ENCODE results near the gene STAG3. TPM values are rescaled to one million over a fixed set of nuclear protein-coding genes. Genes with fewer than 3 reads are reported as not detected.
"Not testable (repeated sequence)": the region's sequence is repeated elsewhere in the genome, so short reads cannot be mapped to it uniquely, and the experiment has no call there.

Gene STAG3
- total and polyA plus RNA-seq, 10 of the 15 experiments (the other 5 are each of a cell fraction or from before 2014, with no cell fraction given) = 73.0 to 306 (median 120) TPM

GRCh38 chr7:100219801-100220585 lies 42.3 kb downstream of the STAG3 start, which contains the start of gene PVRIG:
TSS of gene PVRIG (plus strand) at chr7:100219949. CDS start at chr7:100219971, 22 bp downstream.
- BruUV-seq (replicated peaks) = TSS peak; percentile 16
- peak; percentile 52 for FAIRE-seq
- H3K27me3 ChIP-seq (replicated peaks in 1 of 2; ENCODE audit: control insufficient read depth in 2 of 2, insufficient read depth in 2 of 2, low read length in 1 of 2); H3K36me3 ChIP-seq (ENCODE audit: control insufficient read depth in 2 of 2, insufficient read depth in 2 of 2, low read length in 1 of 2); H3K9me3 ChIP-seq (replicated peaks; ENCODE audit: control insufficient read depth, insufficient read depth, low read length); in situ Hi-C loops (cut with MboI); H4K20me1 ChIP-seq (ENCODE audit: control insufficient read depth, insufficient read depth); H2AFZ ChIP-seq (ENCODE audit: control insufficient read depth, low read depth, low read length); DNase-seq (ENCODE audit: low read depth, low spot score): not testable (repeated sequence)
- SMC1A ChIA-PET (ENCODE audit: uncharacterized antibody, unreplicated experiment) = interaction anchor here (0.7 to 5.4 kb wide), 9 partner anchors 10 to 188 kb away, joined by 3 to 37 read pairs (median 6); partner anchors contain the start of genes AP4M1 and MCM7
- H3K9ac ChIP-seq (ENCODE audit: control insufficient read depth, insufficient read depth, low read length) = peak within 1 kb of the TSS; percentile 87
- RAD21 ChIA-PET (ENCODE audit: unreplicated experiment) = interaction anchor here (0.7 to 3.5 kb wide), 6 partner anchors 9 to 88 kb away, joined by 3 to 14 read pairs (median 3); partner anchors contain the start of gene LAMTOR4
- TF ChIP-seq DPF2 (IDR thresholded peaks at IDR 0.05) (0 out of 2 replicates have a peak, but pooled peaks have one; percentile 30), MLLT1 (IDR thresholded peaks at IDR 0.05) (0 out of 2 replicates have a peak, but pooled peaks have one; percentile 17), HDGF (IDR thresholded peaks at IDR 0.05) (peak; percentile 66; the same call in 1 of the 2 replicates)
- H3K4me1 ChIP-seq (ENCODE audit: control insufficient read depth, insufficient read depth, low read length) = peaks cover 54% of the 10 kb centered on the region
- 46% methylated on average over 21 of the region's 27 CpGs for WGBS (ENCODE audit: insufficient coverage, insufficient replicate concordance, low lambda C conversion rate, missing lambda C conversion rate)
- peak; percentile 17 for ATAC-seq
- POLR2A ChIA-PET = interaction anchor here (0.9 to 4.6 kb wide), 5 partner anchors 9 to 188 kb away, joined by 3 to 25 read pairs (median 5); no protein-coding TSS in a partner anchor
- intact Hi-C loops (cut with micrococcal nuclease; ENCODE audit: unreplicated experiment) = loop anchor here (2.0 to 5.0 kb wide), 3 partner anchors 29 to 73 kb away; partner anchors contain the start of genes GPC2, LAMTOR4 and STAG3
- peak within 1 kb of the TSS; percentile 88 for H3K4me2 ChIP-seq (ENCODE audit: control insufficient read depth, insufficient read depth)
- H3K79me2 ChIP-seq (ENCODE audit: control insufficient read depth, insufficient read depth, low read length) = peaks cover 54% of the 10 kb centered on the region
- peak within 1 kb of the TSS; percentile 63 for H3K4me3 ChIP-seq
- CTCF ChIA-PET = interaction anchor here (0.5 to 8.3 kb wide), 6 partner anchors 11 to 1485 kb away, joined by 3 to 113 read pairs (median 26); no protein-coding TSS in a partner anchor
- H3K27ac ChIP-seq (ENCODE audit: control insufficient read depth, insufficient read depth) = peak within 1 kb of the TSS; percentile 99
